Raji (cell line): Measurements from ENCODE around the gene ZFYVE27.

ENCODE experiments used
- POLR2A ChIP-seq: IDR thresholded peaks from 2 replicates; pipeline ENCODE4 v1.6.1; 2011; ENCODE audit warnings: low read depth, low read length, control low read depth; ENCODE audit not compliant: insufficient read depth

The ZFYVE27 gene

DNA sequence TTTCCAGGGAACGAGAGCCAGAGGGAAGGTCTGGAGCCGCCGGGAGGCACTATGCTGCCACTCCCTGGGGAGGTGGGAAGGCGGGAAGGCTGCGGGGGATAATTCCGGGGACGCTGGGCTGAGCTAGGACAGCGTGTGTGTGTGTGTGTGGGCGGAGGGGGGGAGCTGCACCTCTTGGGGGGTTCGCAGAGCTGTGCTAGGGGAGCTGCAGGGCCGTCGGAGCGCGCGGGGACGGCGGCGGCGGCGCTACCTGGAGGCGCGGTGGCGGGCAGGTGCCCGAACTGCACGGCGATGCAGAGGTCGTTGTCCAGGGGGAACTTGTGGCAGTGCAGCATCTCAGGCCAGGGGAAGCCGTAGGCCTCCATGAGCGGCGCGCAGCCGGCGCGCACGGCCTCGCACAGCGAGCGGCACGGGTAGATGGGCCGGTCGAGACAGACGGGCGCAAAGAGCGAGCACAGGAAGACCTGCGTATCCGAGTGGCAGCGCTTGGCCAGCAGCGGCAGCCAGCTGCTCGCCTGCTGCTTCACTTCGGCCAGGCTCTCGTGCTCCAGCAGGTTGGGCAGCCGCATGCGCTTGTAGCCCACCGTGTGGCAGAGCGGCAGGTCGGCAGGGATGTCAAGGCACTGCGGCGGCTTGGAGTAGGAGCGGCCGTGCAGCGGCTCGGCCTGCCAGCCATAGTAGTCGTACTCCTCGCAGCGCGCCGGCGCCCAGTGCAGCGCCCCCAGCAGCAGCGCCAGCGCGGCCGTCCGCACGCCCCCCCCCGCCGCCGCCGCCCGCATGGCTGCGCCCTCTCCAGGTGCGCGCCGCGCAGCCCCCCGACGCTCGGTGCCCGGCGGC, 34.3 kb downstream of the ZFYVE27 start:
- TF ChIP-seq POLR2A: no peak

GRCh38 chr10:97771913-97772823, 35.2 kb downstream of the ZFYVE27 start, which contains the start of gene SFRP5:
Gene SFRP5 (minus strand): TSS chr10:97771999. CDS start chr10:97771833, 166 bp downstream.
- no peak for TF ChIP-seq POLR2A

DNA sequence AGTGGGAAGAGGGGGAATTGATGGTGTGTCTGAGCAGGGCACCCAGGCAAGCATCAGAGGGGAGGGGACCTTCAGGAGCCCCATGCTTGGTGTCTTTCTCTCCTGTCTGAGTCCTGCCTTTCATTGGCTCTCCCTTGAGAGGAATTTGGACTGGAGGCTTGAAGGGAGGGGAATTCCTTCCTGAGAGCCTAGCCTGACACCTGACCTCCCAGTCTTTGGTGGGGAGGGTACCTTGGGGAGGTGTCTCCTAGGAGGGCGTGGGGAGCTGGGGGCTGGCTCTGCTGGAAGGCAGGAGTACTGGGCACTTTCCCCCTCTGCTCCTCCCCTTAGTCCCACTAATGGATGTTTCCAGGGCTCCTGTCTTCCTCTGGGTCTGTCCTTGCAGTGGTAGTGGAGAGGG, 36.2 kb downstream of the ZFYVE27 start:
- no peak for TF ChIP-seq POLR2A

- no peak for TF ChIP-seq POLR2A
Measured at GRCh38 chr10:97774811-97775294, 37.9 kb downstream of the ZFYVE27 start.

GRCh38 chr10:97777143-97777542, 40.2 kb downstream of the ZFYVE27 start:
- TF ChIP-seq POLR2A: no peak

- TF ChIP-seq POLR2A: no peak
Measured at GRCh38 chr10:97778452-97779302, 41.7 kb downstream of the ZFYVE27 start.

DNA sequence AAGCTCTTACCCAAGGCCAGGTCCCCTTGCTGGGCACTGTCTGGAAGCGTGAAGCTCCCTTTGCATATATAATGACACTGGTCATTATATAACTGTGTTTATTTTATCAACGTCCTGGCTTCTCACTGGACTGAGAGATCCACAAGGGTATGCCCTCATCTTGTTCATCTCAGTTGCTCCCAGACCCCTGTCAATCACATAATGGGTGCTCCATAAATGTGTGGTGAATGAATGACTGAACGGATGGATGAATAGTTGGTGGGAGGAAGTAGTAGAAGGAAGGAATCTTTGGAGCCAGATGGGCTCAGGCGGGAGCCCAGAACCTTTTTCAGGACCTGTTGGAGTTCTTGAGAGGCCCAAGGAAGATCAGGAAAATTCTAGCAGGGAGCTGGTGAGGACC, 42.6 kb downstream of the ZFYVE27 start:
- no peak for TF ChIP-seq POLR2A

- TF ChIP-seq POLR2A: no peak
Measured at GRCh38 chr10:97779975-97780374, 43.0 kb downstream of the ZFYVE27 start.

GRCh38 chr10:97780841-97781617, 44.1 kb downstream of the ZFYVE27 start:
- no peak for TF ChIP-seq POLR2A

- no peak for TF ChIP-seq POLR2A
Measured at GRCh38 chr10:97781618-97782331, 44.8 kb downstream of the ZFYVE27 start.

- TF ChIP-seq POLR2A: no peak
Measured at GRCh38 chr10:97782455-97783228, 45.7 kb downstream of the ZFYVE27 start.

DNA sequence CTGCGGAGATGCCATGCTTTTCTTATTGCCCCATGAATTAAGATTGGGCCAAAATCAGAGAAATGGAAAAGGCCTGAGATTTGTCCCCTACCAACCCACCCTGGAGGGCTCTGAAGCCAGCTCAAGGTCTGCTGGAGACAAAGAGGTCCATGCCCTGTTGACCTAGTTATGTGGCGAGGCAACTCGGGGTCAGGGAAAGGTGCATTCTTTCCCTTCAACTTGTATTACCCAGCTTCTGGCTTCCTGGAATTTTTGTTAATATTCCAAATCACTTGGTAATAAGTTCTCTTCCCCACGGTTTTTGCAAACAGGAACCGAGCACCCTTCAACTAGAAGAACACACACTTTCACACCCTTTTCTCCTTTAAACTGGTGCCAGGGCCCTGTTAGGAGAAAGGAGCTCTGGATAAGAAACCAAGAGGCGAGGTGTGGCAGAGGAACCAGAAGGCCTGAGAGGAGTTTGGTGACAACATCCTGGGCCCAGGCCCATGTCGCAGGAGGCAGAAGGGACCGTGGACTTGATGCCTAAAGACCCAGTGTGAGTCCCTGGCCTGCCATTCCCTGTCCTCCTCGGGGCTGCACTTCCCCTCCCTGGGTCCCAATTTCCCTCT, 47.4 kb downstream of the ZFYVE27 start:
- TF ChIP-seq POLR2A: no peak
